AG04450 (cell line): ENCODE results near the gene PRB3. TPM values are rescaled to one million over a fixed set of nuclear protein-coding genes. Genes with fewer than 3 reads are reported as not detected.

ENCODE experiments used
- CTCF ChIA-PET: fragments of 300-600, 350-600 bp; formaldehyde crosslinking; extraction: SDS; loops from one replicate; lab custom pipeline; 2022; ENCODE audit warnings: antibody characterized with exemption, inconsistent platforms; lab: Charles Lee
- POLR2A ChIA-PET: fragments of 350-600 bp; formaldehyde crosslinking; extraction: SDS; loops from one replicate; lab custom pipeline; 2021; ENCODE audit warnings: antibody characterized with exemption, inconsistent platforms; lab: Yijun Ruan, JAX
- DNase-seq: peaks from one replicate; pipeline ENCODE4 v3.0.0-alpha.2; 2011; ENCODE audit warnings: low read depth, low spot score
- H3K27ac ChIP-seq: one replicate; pipeline ENCODE4 v1.5.1; 2012; ENCODE audit warnings: low read depth, low read length, control low read depth
- H3K27me3 ChIP-seq: one replicate; pipeline ENCODE4 v1.6.0; 2012; ENCODE audit warnings: low read length; ENCODE audit not compliant: control insufficient read depth, insufficient read depth
- H3K4me3 ChIP-seq: 2 replicates; pipeline ENCODE4 v1.5.1; 2011; ENCODE audit warnings: mild to moderate bottlenecking, low read depth, low read length, control low read depth
- H3K9me3 ChIP-seq: 2 replicates; pipeline ENCODE4 v1.5.1; 2012; ENCODE audit warnings: low read length; ENCODE audit not compliant: control insufficient read depth, insufficient read depth
- polyA plus RNA-seq: library from polyadenylated mRNA; depleted of rRNA; stranded (reverse); fragments of >200 nt; gene quantifications from 2 replicates; pipeline ENCODE4 v1.2.3, GENCODE V29; 2011
- TF ChIP-seq, protein P1 (sequence below): IDR thresholded peaks from 2 replicates; pipeline ENCODE4 v1.5.1; 2011; ENCODE audit warnings: low read depth, low read length, control low read depth, inconsistent platforms

PRB3 gene
- polyA plus RNA-seq, 1 experiment = not detected

DNA sequence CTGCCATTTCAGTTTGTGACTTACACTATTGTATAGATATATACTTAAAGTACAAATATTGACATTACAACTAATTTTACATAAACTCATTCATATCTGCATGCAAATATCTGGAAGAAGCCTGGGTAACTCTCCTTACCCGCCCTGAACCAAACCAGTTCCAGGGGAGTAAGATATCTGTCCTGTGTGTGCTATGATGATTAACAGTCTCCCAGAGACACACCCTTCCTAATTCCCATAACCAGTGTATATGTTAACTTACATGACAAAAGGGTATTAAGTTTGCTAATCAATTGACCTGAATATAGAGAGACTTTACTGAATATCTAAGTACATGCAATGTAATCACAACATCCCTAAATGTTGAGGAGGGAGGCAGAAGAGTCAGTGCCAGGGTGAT is 23.0 kb downstream of the PRB3 start:
- Histone ChIP-seq H3K27me3 (no peaks in the 10 kb centered on the region), H3K4me3 (no peak overlapping the region), H3K27ac (no peak overlapping the region), H3K9me3 (no peaks in the 10 kb centered on the region)
- ChIA-PET POLR2A (no interaction called here), CTCF (no interaction called here)
- DNase-seq = no peak
- TF ChIP-seq, protein P1, sequence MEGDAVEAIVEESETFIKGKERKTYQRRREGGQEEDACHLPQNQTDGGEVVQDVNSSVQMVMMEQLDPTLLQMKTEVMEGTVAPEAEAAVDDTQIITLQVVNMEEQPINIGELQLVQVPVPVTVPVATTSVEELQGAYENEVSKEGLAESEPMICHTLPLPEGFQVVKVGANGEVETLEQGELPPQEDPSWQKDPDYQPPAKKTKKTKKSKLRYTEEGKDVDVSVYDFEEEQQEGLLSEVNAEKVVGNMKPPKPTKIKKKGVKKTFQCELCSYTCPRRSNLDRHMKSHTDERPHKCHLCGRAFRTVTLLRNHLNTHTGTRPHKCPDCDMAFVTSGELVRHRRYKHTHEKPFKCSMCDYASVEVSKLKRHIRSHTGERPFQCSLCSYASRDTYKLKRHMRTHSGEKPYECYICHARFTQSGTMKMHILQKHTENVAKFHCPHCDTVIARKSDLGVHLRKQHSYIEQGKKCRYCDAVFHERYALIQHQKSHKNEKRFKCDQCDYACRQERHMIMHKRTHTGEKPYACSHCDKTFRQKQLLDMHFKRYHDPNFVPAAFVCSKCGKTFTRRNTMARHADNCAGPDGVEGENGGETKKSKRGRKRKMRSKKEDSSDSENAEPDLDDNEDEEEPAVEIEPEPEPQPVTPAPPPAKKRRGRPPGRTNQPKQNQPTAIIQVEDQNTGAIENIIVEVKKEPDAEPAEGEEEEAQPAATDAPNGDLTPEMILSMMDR = no peak

DNA sequence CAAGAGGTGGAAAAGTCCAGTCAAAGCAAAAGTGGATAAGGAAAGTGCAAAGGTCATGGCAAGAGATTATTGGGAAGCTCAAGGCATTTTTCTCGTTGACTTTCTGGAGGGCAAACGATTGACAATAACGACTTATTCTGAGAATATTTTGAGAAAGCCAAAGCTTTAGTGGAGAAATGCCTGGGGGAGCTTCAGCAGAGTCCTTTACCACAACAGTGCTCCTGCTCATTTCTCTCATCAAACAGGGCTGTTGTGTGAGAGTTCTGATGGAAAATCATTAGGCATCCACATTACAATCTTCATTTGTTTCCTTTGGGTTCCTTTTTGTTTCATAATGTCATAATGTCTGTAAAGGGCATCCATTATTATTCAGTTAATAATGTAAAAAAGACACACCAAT is 26.9 kb downstream of the PRB3 start:
- H3K27me3 ChIP-seq = no peaks in the 10 kb centered on the region
- H3K27ac ChIP-seq = no peak overlapping the region
- POLR2A ChIA-PET = no interaction called here
- no peak overlapping the region for H3K4me3 ChIP-seq
- no peaks in the 10 kb centered on the region for H3K9me3 ChIP-seq
- CTCF ChIA-PET = interaction anchor here (1.2 kb wide), 1 partner anchor 43 kb away, joined by 3 read pairs; no protein-coding TSS in a partner anchor
- no peak for DNase-seq
- TF ChIP-seq, protein P1 = no peak

DNA sequence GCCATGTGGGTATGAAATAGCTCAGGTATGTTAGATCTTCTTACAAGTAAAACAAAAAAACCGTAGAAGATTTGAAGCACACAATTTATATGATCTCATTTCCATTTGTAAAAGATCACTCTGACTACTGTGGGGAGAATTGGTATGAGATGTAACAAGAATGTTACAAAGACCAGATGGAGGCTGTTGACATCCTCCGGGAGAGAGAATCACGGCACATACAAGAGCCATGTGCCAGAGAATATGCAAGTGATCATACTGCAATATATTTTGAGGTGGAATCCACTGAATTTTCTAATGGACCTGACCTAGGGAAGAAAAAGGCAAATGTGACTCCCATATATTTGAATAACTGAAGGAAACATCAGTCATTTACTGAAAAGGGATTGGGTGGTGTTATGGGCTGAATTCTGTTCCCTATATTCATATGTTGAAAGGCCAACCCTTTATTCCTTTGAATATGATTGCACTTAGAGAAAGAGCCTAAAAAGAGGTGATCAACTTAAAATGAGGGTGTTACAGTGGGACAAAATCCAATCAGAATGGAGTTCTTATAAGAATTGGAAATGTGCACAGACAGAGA is 29.1 kb downstream of the PRB3 start:
- DNase-seq = no peak

GRCh38 chr12:11238275-11238674 is 31.2 kb downstream of the PRB3 start:
- TF ChIP-seq, protein P1 = no peak
- no peak overlapping the region for H3K27ac ChIP-seq
- H3K27me3 ChIP-seq = no peaks in the 10 kb centered on the region
- no peak overlapping the region for H3K4me3 ChIP-seq
- no peak for DNase-seq
- POLR2A ChIA-PET = no interaction called here
- CTCF ChIA-PET = no interaction called here
- H3K9me3 ChIP-seq = no peaks in the 10 kb centered on the region

More for the DNA sequence above, 29.1 kb downstream of the PRB3 start:
- CTCF ChIA-PET = interaction anchor here (1.0 kb wide), 1 partner anchor 12 kb away, joined by 3 read pairs; no protein-coding TSS in a partner anchor
- Histone ChIP-seq H3K9me3 (no peaks in the 10 kb centered on the region), H3K27me3 (no peaks in the 10 kb centered on the region), H3K27ac (no peak overlapping the region), H3K4me3 (no peak overlapping the region)
- POLR2A ChIA-PET = no interaction called here
- TF ChIP-seq, protein P1 = no peak

GRCh38 chr12:11233532-11233931 is 36.0 kb downstream of the PRB3 start:
- Histone ChIP-seq H3K27ac (no peak overlapping the region), H3K9me3 (no peaks in the 10 kb centered on the region), H3K27me3 (no peaks in the 10 kb centered on the region), H3K4me3 (no peak overlapping the region)
- ChIA-PET POLR2A (no interaction called here), CTCF (interaction anchor here (1.2 kb wide), 1 partner anchor 253 kb away, joined by 6 read pairs; no protein-coding TSS in a partner anchor)
- no peak for DNase-seq
- TF ChIP-seq, protein P1 = no peak
